ENCODE data around the gene ZNRF3.
A peak's percentile ranks its signal among the peaks of the same experiment; 100 is the strongest.

Gene ZNRF3

GRCh38 chr22:28989035-28989464 is 105.7 kb downstream of the ZNRF3 start:
- H3K4me1 ChIP-seq (ENCODE audit: control insufficient read depth in 5 of 5, insufficient read depth in 5 of 5, low read length in 5 of 5) = peaks cover 2 to 55% (median 34%) of the 10 kb centered on the region in 5 donors

GRCh38 chr22:28989484-28989883 is 106.1 kb downstream of the ZNRF3 start:
- Histone ChIP-seq H3K27me3 (ENCODE audit: control insufficient read depth in 5 of 5, insufficient read depth in 4 of 5, low read length in 5 of 5) (no peaks in the 10 kb centered on the region), H3K4me3 (ENCODE audit: low read depth in 1 of 5, low read length in 5 of 5) (no peak overlapping the region), H3K36me3 (ENCODE audit: control insufficient read depth in 5 of 5, insufficient read depth in 5 of 5, low read length in 5 of 5) (no peaks in the 10 kb centered on the region), H3K9ac (ENCODE audit: low read length in 5 of 5) (peak overlapping the region in 1 of 5 donors; percentile 48), H3K9me3 (ENCODE audit: control insufficient read depth in 5 of 5, low read length in 5 of 5) (peaks cover 0 to 2% (median 0%) of the 10 kb centered on the region in 5 donors), H3K27ac (ENCODE audit: low read depth, low read length) (peak overlapping the region; percentile 69), H3K4me1 (ENCODE audit: control insufficient read depth in 5 of 5, insufficient read depth in 5 of 5, low read length in 5 of 5) (peaks cover 2 to 51% (median 30%) of the 10 kb centered on the region in 5 donors)

More at GRCh38 chr22:28989035-28989464, 105.7 kb downstream of the ZNRF3 start:
- Histone ChIP-seq H3K9ac (ENCODE audit: low read length in 5 of 5) (peak overlapping the region in 1 of 5 donors; percentile 48), H3K36me3 (ENCODE audit: control insufficient read depth in 5 of 5, insufficient read depth in 5 of 5, low read length in 5 of 5) (no peaks in the 10 kb centered on the region), H3K27ac (ENCODE audit: low read depth, low read length) (peak overlapping the region; percentile 69), H3K27me3 (ENCODE audit: control insufficient read depth in 5 of 5, insufficient read depth in 4 of 5, low read length in 5 of 5) (no peaks in the 10 kb centered on the region), H3K4me3 (ENCODE audit: low read depth in 1 of 5, low read length in 5 of 5) (no peak overlapping the region), H3K9me3 (ENCODE audit: control insufficient read depth in 5 of 5, low read length in 5 of 5) (peaks cover 0 to 2% (median 0%) of the 10 kb centered on the region in 5 donors)

GRCh38 chr22:28989912-28990311 is 106.5 kb downstream of the ZNRF3 start:
- Histone ChIP-seq H3K9ac (ENCODE audit: low read length in 5 of 5) (peak overlapping the region in 1 of 5 donors; percentile 48), H3K27ac (ENCODE audit: low read depth, low read length) (peak overlapping the region; percentile 69), H3K4me3 (ENCODE audit: low read depth in 1 of 5, low read length in 5 of 5) (no peak overlapping the region), H3K9me3 (ENCODE audit: control insufficient read depth in 5 of 5, low read length in 5 of 5) (peaks cover 0 to 2% (median 0%) of the 10 kb centered on the region in 5 donors), H3K27me3 (ENCODE audit: control insufficient read depth in 5 of 5, insufficient read depth in 4 of 5, low read length in 5 of 5) (no peaks in the 10 kb centered on the region), H3K4me1 (ENCODE audit: control insufficient read depth in 5 of 5, insufficient read depth in 5 of 5, low read length in 5 of 5) (peaks cover 2 to 47% (median 25%) of the 10 kb centered on the region in 5 donors), H3K36me3 (ENCODE audit: control insufficient read depth in 5 of 5, insufficient read depth in 5 of 5, low read length in 5 of 5) (no peaks in the 10 kb centered on the region)

GRCh38 chr22:28992565-28993356 is 109.4 kb downstream of the ZNRF3 start:
- Histone ChIP-seq H3K36me3 (ENCODE audit: control insufficient read depth in 5 of 5, insufficient read depth in 5 of 5, low read length in 5 of 5) (no peaks in the 10 kb centered on the region), H3K4me3 (ENCODE audit: low read depth in 1 of 5, low read length in 5 of 5) (no peak overlapping the region), H3K27me3 (ENCODE audit: control insufficient read depth in 5 of 5, insufficient read depth in 4 of 5, low read length in 5 of 5) (no peaks in the 10 kb centered on the region), H3K27ac (ENCODE audit: low read depth, low read length) (no peak overlapping the region), H3K9ac (ENCODE audit: low read length in 5 of 5) (no peak overlapping the region), H3K4me1 (ENCODE audit: control insufficient read depth in 5 of 5, insufficient read depth in 5 of 5, low read length in 5 of 5) (peaks cover 2 to 22% (median 12%) of the 10 kb centered on the region in 5 donors), H3K9me3 (ENCODE audit: control insufficient read depth in 5 of 5, low read length in 5 of 5) (no peaks in the 10 kb centered on the region)

GRCh38 chr22:28994522-28994921 is 111.2 kb downstream of the ZNRF3 start:
- Histone ChIP-seq H3K9me3 (ENCODE audit: control insufficient read depth in 5 of 5, low read length in 5 of 5) (no peaks in the 10 kb centered on the region), H3K4me1 (ENCODE audit: control insufficient read depth in 5 of 5, insufficient read depth in 5 of 5, low read length in 5 of 5) (peaks cover 2 to 14% (median 11%) of the 10 kb centered on the region in 5 donors), H3K27me3 (ENCODE audit: control insufficient read depth in 5 of 5, insufficient read depth in 4 of 5, low read length in 5 of 5) (no peaks in the 10 kb centered on the region), H3K36me3 (ENCODE audit: control insufficient read depth in 5 of 5, insufficient read depth in 5 of 5, low read length in 5 of 5) (no peaks in the 10 kb centered on the region), H3K9ac (ENCODE audit: low read length in 5 of 5) (no peak overlapping the region), H3K4me3 (ENCODE audit: low read depth in 1 of 5, low read length in 5 of 5) (no peak overlapping the region), H3K27ac (ENCODE audit: low read depth, low read length) (no peak overlapping the region)

- H3K4me1 ChIP-seq (ENCODE audit: control insufficient read depth in 5 of 5, insufficient read depth in 5 of 5, low read length in 5 of 5) = peaks cover 0 to 15% (median 11%) of the 10 kb centered on the region in 5 donors
- H3K9me3 ChIP-seq (ENCODE audit: control insufficient read depth in 5 of 5, low read length in 5 of 5) = no peaks in the 10 kb centered on the region
- H3K27me3 ChIP-seq (ENCODE audit: control insufficient read depth in 5 of 5, insufficient read depth in 4 of 5, low read length in 5 of 5) = no peaks in the 10 kb centered on the region
- no peaks in the 10 kb centered on the region for H3K36me3 ChIP-seq (ENCODE audit: control insufficient read depth in 5 of 5, insufficient read depth in 5 of 5, low read length in 5 of 5)
- no peak overlapping the region for H3K9ac ChIP-seq (ENCODE audit: low read length in 5 of 5)
- H3K4me3 ChIP-seq (ENCODE audit: low read depth in 1 of 5, low read length in 5 of 5) = no peak overlapping the region
- no peak overlapping the region for H3K27ac ChIP-seq (ENCODE audit: low read depth, low read length)
These were observed 112.2 kb downstream of the ZNRF3 start for GRCh38 chr22:28995551-28995950.

GRCh38 chr22:28997342-28997741 is 114.0 kb downstream of the ZNRF3 start:
- H3K27me3 ChIP-seq (ENCODE audit: control insufficient read depth in 5 of 5, insufficient read depth in 4 of 5, low read length in 5 of 5) = no peaks in the 10 kb centered on the region
- no peak overlapping the region for H3K27ac ChIP-seq (ENCODE audit: low read depth, low read length)
- H3K36me3 ChIP-seq (ENCODE audit: control insufficient read depth in 5 of 5, insufficient read depth in 5 of 5, low read length in 5 of 5) = no peaks in the 10 kb centered on the region
- no peak overlapping the region for H3K4me3 ChIP-seq (ENCODE audit: low read depth in 1 of 5, low read length in 5 of 5)
- H3K9ac ChIP-seq (ENCODE audit: low read length in 5 of 5) = no peak overlapping the region
- H3K4me1 ChIP-seq (ENCODE audit: control insufficient read depth in 5 of 5, insufficient read depth in 5 of 5, low read length in 5 of 5) = peaks cover 0 to 15% (median 11%) of the 10 kb centered on the region in 5 donors
- no peaks in the 10 kb centered on the region for H3K9me3 ChIP-seq (ENCODE audit: control insufficient read depth in 5 of 5, low read length in 5 of 5)

GRCh38 chr22:28998681-28999080 is 115.3 kb downstream of the ZNRF3 start:
- H3K36me3 ChIP-seq (ENCODE audit: control insufficient read depth in 5 of 5, insufficient read depth in 5 of 5, low read length in 5 of 5) = no peaks in the 10 kb centered on the region
- H3K27ac ChIP-seq (ENCODE audit: low read depth, low read length) = no peak overlapping the region
- no peak overlapping the region for H3K4me3 ChIP-seq (ENCODE audit: low read depth in 1 of 5, low read length in 5 of 5)
- no peak overlapping the region for H3K9ac ChIP-seq (ENCODE audit: low read length in 5 of 5)
- H3K9me3 ChIP-seq (ENCODE audit: control insufficient read depth in 5 of 5, low read length in 5 of 5) = no peaks in the 10 kb centered on the region
- H3K27me3 ChIP-seq (ENCODE audit: control insufficient read depth in 5 of 5, insufficient read depth in 4 of 5, low read length in 5 of 5) = no peaks in the 10 kb centered on the region
- H3K4me1 ChIP-seq (ENCODE audit: control insufficient read depth in 5 of 5, insufficient read depth in 5 of 5, low read length in 5 of 5) = peaks cover 0 to 15% (median 11%) of the 10 kb centered on the region in 5 donors

- H3K4me3 ChIP-seq (ENCODE audit: low read depth in 1 of 5, low read length in 5 of 5) = no peak overlapping the region
- H3K36me3 ChIP-seq (ENCODE audit: control insufficient read depth in 5 of 5, insufficient read depth in 5 of 5, low read length in 5 of 5) = no peaks in the 10 kb centered on the region
- no peak overlapping the region for H3K9ac ChIP-seq (ENCODE audit: low read length in 5 of 5)
- H3K27me3 ChIP-seq (ENCODE audit: control insufficient read depth in 5 of 5, insufficient read depth in 4 of 5, low read length in 5 of 5) = no peaks in the 10 kb centered on the region
- H3K4me1 ChIP-seq (ENCODE audit: control insufficient read depth in 5 of 5, insufficient read depth in 5 of 5, low read length in 5 of 5) = peaks cover 0 to 15% (median 11%) of the 10 kb centered on the region in 5 donors
- H3K27ac ChIP-seq (ENCODE audit: low read depth, low read length) = no peak overlapping the region
- H3K9me3 ChIP-seq (ENCODE audit: control insufficient read depth in 5 of 5, low read length in 5 of 5) = no peaks in the 10 kb centered on the region
These were observed 116.1 kb downstream of the ZNRF3 start for GRCh38 chr22:28999510-28999909.

- Histone ChIP-seq H3K4me1 (ENCODE audit: control insufficient read depth in 5 of 5, insufficient read depth in 5 of 5, low read length in 5 of 5) (peaks cover 2 to 20% (median 15%) of the 10 kb centered on the region in 5 donors), H3K36me3 (ENCODE audit: control insufficient read depth in 5 of 5, insufficient read depth in 5 of 5, low read length in 5 of 5) (no peaks in the 10 kb centered on the region), H3K27me3 (ENCODE audit: control insufficient read depth in 5 of 5, insufficient read depth in 4 of 5, low read length in 5 of 5) (no peaks in the 10 kb centered on the region), H3K4me3 (ENCODE audit: low read depth in 1 of 5, low read length in 5 of 5) (no peak overlapping the region), H3K9me3 (ENCODE audit: control insufficient read depth in 5 of 5, low read length in 5 of 5) (no peaks in the 10 kb centered on the region), H3K27ac (ENCODE audit: low read depth, low read length) (no peak overlapping the region), H3K9ac (ENCODE audit: low read length in 5 of 5) (no peak overlapping the region)
These were observed 116.7 kb downstream of the ZNRF3 start for GRCh38 chr22:28999919-29000556.
